ENCODE results near the gene PAX1.

PAX1 gene

DNA sequence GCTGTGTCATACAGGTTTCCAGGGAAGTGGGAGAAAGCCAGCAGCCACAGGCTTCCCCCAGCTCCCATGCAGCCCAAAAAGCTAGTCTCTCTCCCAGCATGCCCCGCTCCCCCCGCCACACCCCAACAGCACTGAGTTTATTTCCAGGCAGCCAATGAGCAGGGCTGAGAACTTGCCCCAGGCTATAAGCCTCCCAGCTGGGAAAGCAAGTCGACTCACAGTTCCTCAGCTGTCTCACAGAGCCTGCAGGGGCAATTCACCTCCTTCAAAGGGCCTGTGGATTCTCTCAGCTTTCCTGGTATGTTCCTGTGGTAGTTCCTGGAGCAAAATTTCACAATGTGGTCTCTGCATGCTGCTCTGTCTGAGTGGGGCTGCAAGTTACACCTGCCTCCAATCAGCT is 34.2 kb downstream of the PAX1 start:
- no peak for DNase-seq (ENCODE audit: low read depth)

DNA sequence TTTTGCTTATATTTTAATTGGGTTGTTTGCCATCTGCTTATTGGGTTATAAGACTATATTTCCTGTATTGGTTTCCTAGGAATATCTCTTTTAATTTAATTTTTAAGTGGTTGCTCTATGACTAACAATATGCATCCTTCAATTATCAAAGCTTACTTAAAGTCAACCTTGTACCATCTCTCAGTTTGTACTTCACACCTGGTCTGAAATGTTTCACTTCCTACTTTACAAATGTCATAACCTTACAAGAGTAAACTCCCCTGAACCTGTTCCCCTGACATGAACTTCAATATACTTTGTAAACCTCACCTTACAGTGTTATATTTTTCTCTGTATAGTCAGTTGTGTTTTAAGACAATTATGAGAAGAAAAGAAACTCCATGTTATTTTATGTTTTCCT is 35.8 kb downstream of the PAX1 start:
- no peak for DNase-seq (ENCODE audit: low read depth)

DNA sequence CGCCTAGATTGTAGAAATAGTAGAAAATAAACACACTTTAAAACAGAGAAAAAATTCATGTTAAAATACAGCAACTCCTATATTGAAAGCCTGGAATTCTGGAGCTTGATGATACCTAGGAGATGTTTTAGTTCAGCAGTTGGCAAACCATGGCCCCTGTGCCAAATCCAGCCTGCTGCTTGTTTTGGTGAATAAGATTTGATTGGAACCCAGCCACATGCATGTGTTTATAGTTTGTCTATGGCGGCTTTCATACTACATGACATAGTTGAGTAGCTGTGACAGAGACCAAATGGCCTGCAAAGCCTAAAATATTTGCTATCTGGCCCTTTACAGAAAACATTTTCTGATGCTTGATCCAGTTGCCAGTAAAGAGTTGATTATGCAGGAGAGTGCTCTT is 57.2 kb downstream of the PAX1 start:
- DNase-seq (ENCODE audit: low read depth) = no peak

DNA sequence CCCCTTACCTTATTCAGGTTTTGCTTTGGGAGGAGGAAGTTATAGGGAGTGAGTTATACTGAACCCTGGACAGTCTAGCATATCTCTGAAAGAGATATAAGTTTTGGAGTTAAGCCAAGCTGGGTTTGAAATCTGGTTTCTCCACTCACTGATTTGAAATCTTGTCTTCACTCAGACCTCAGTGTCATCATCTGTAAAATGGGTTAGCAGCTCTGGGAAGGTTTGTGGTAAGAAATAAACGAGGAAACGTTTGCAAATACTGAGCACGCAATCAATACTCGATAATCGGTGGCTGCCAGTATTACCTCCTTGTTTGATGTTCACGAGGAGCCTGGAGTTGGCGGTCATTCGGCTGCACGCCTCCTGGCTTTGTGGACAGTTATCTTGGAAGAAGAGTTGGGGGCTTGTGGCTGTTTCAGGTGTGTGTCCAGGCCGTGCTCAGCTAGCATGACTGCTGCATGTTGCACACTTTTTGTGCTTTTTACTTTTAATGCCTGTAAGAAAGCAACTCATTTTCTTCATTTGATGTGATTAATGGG is 61.8 kb downstream of the PAX1 start:
- DNase-seq (ENCODE audit: low read depth) = no peak

DNA sequence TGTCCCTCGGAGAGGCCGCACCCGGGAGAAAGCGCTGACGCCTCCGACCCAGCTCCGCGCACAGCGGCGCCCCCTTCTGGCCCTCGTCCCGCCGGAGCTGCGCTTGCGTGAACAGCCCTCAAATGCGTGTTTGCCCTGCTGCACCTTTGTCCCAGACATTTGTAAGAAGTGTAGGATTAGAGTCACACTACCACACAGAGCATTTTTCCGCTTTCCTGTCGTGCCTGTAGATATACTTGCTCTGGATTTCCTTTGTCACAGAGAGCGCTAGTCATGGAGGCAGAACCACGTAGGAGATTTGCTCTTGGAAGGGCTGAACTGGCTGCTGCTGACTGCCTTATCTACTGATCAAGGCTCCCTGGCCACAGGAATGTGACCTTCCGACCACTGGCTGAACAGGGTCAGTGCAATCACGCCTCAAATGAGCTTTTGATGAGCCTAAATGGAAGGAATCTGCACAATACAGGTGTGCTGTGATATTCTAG is 62.3 kb downstream of the PAX1 start:
- DNase-seq (ENCODE audit: low read depth) = no peak

All from GM04504 (cell line).